ENCODE measurements around the gene TASP1. TPM values are rescaled to one million over a fixed set of nuclear protein-coding genes. Genes with fewer than 3 reads are reported as not detected.
A peak's percentile ranks its signal among the peaks of the same experiment; 100 is the strongest.

Gene TASP1
- total RNA-seq, 1 experiment from 2014 or later: 27.4 TPM

GRCh38 chr20:13453367-13453766, 185.4 kb downstream of the TASP1 start:
- no peaks in the 10 kb centered on the region for H3K27me3 Mint-ChIP-seq (ENCODE audit: insufficient read depth, unreplicated experiment)
- Histone ChIP-seq H3K9me3 (no peaks in the 10 kb centered on the region), H3K4me3 (ENCODE audit: low read depth, low read length) (no peak overlapping the region), H3K27me3 (replicated peaks; ENCODE audit: control insufficient read depth, insufficient read depth, low read length) (no peaks in the 10 kb centered on the region), H3K4me1 (0 out of 2 replicates have a peak, but pooled peaks cover 9% of the 10 kb centered on the region), H3K36me3 (ENCODE audit: control insufficient read depth, insufficient read depth, low read length) (no peaks in the 10 kb centered on the region)
- peaks cover 9% of the 10 kb centered on the region for H3K4me1 Mint-ChIP-seq (ENCODE audit: low read depth, unreplicated experiment)
- DNase-seq: no peak
- no TSS peak for BruUV-seq (replicated peaks)
- intact Hi-C loops (cut with micrococcal nuclease; ENCODE audit: unreplicated experiment): loop anchor here (10.0 kb wide), 1 partner anchor 129 kb away; no protein-coding TSS in a partner anchor
- H3K9me3 Mint-ChIP-seq (ENCODE audit: unreplicated experiment): peaks cover 18% of the 10 kb centered on the region
- TF ChIP-seq CTCF (IDR thresholded peaks at IDR 0.05; ENCODE audit: insufficient read depth in 1 of 2, low read depth in 1 of 2, low read length in 1 of 2, severe bottlenecking in 1 of 2, unreplicated experiment in 1 of 2): no peak
- H3K4me3 Mint-ChIP-seq (ENCODE audit: unreplicated experiment): no peak overlapping the region
- no peak overlapping the region for H3K27ac Mint-ChIP-seq (ENCODE audit: unreplicated experiment)
- H3K36me3 Mint-ChIP-seq (ENCODE audit: insufficient read depth, unreplicated experiment): peaks cover 11% of the 10 kb centered on the region
- ChIA-PET CTCF (no interaction called here), POLR2A (no interaction called here)

- Mint-ChIP-seq H3K4me1 (ENCODE audit: low read depth, unreplicated experiment) (peaks cover 9% of the 10 kb centered on the region), H3K27me3 (ENCODE audit: insufficient read depth, unreplicated experiment) (no peaks in the 10 kb centered on the region), H3K4me3 (ENCODE audit: unreplicated experiment) (no peak overlapping the region), H3K27ac (ENCODE audit: unreplicated experiment) (peak overlapping the region; percentile 12), H3K9me3 (ENCODE audit: unreplicated experiment) (peaks cover 18% of the 10 kb centered on the region), H3K36me3 (ENCODE audit: insufficient read depth, unreplicated experiment) (peaks cover 11% of the 10 kb centered on the region)
- Histone ChIP-seq H3K27me3 (replicated peaks; ENCODE audit: control insufficient read depth, insufficient read depth, low read length) (no peaks in the 10 kb centered on the region), H3K4me3 (ENCODE audit: low read depth, low read length) (no peak overlapping the region), H3K4me1 (0 out of 2 replicates have a peak, but pooled peaks cover 9% of the 10 kb centered on the region), H3K9me3 (no peaks in the 10 kb centered on the region), H3K36me3 (ENCODE audit: control insufficient read depth, insufficient read depth, low read length) (no peaks in the 10 kb centered on the region)
- intact Hi-C loops (cut with micrococcal nuclease; ENCODE audit: unreplicated experiment): loop anchor here (10.0 kb wide), 1 partner anchor 128 kb away; no protein-coding TSS in a partner anchor
- ChIA-PET CTCF (no interaction called here), POLR2A (no interaction called here)
- no peak for TF ChIP-seq CTCF (IDR thresholded peaks at IDR 0.05; ENCODE audit: insufficient read depth in 1 of 2, low read depth in 1 of 2, low read length in 1 of 2, severe bottlenecking in 1 of 2, unreplicated experiment in 1 of 2)
- DNase-seq: no peak
- BruUV-seq (replicated peaks): no TSS peak
Observed at GRCh38 chr20:13452470-13453124, 186.1 kb downstream of the TASP1 start.

- Mint-ChIP-seq H3K27me3 (ENCODE audit: insufficient read depth, unreplicated experiment) (no peaks in the 10 kb centered on the region), H3K9me3 (ENCODE audit: unreplicated experiment) (peaks cover 18% of the 10 kb centered on the region), H3K27ac (ENCODE audit: unreplicated experiment) (no peak overlapping the region), H3K4me3 (ENCODE audit: unreplicated experiment) (no peak overlapping the region), H3K36me3 (ENCODE audit: insufficient read depth, unreplicated experiment) (peaks cover 11% of the 10 kb centered on the region), H3K4me1 (ENCODE audit: low read depth, unreplicated experiment) (peaks cover 9% of the 10 kb centered on the region)
- no peak for DNase-seq
- H3K27me3 ChIP-seq (replicated peaks; ENCODE audit: control insufficient read depth, insufficient read depth, low read length): no peaks in the 10 kb centered on the region
- POLR2A ChIA-PET: no interaction called here
- TF ChIP-seq CTCF (IDR thresholded peaks at IDR 0.05; ENCODE audit: insufficient read depth in 1 of 2, low read depth in 1 of 2, low read length in 1 of 2, severe bottlenecking in 1 of 2, unreplicated experiment in 1 of 2): no peak
- no TSS peak for BruUV-seq (replicated peaks)
- intact Hi-C loops (cut with micrococcal nuclease; ENCODE audit: unreplicated experiment): loop anchor here (10.0 kb wide), 1 partner anchor 125 kb away; no protein-coding TSS in a partner anchor
- no peaks in the 10 kb centered on the region for H3K9me3 ChIP-seq
- CTCF ChIA-PET: no interaction called here
- H3K4me1 ChIP-seq: 0 out of 2 replicates have a peak, but pooled peaks cover 9% of the 10 kb centered on the region
- H3K4me3 ChIP-seq (ENCODE audit: low read depth, low read length): no peak overlapping the region
- H3K36me3 ChIP-seq (ENCODE audit: control insufficient read depth, insufficient read depth, low read length): no peaks in the 10 kb centered on the region
Observed at GRCh38 chr20:13449868-13450434, 188.8 kb downstream of the TASP1 start.

Measured in Caco-2 (cell line).